NB4 (cell line): ENCODE data around the gene DEFB132.

Experiments used
- POLR2A ChIP-seq: IDR thresholded peaks from 2 replicates; pipeline ENCODE4 v1.6.1; 2011; ENCODE audit warnings: mild to moderate bottlenecking; ENCODE audit not compliant: insufficient read length; ENCODE audit errors: extremely low read depth
- TF ChIP-seq, protein P1 (sequence below): IDR thresholded peaks from one replicate; pipeline ENCODE4 v1.5.1; 2012; ENCODE audit warnings: low read depth, low read length
- TF ChIP-seq, protein P2 (sequence below): IDR thresholded peaks from 2 replicates; pipeline ENCODE4 v1.6.1; 2011; ENCODE audit warnings: low read depth, low read length

DNA sequence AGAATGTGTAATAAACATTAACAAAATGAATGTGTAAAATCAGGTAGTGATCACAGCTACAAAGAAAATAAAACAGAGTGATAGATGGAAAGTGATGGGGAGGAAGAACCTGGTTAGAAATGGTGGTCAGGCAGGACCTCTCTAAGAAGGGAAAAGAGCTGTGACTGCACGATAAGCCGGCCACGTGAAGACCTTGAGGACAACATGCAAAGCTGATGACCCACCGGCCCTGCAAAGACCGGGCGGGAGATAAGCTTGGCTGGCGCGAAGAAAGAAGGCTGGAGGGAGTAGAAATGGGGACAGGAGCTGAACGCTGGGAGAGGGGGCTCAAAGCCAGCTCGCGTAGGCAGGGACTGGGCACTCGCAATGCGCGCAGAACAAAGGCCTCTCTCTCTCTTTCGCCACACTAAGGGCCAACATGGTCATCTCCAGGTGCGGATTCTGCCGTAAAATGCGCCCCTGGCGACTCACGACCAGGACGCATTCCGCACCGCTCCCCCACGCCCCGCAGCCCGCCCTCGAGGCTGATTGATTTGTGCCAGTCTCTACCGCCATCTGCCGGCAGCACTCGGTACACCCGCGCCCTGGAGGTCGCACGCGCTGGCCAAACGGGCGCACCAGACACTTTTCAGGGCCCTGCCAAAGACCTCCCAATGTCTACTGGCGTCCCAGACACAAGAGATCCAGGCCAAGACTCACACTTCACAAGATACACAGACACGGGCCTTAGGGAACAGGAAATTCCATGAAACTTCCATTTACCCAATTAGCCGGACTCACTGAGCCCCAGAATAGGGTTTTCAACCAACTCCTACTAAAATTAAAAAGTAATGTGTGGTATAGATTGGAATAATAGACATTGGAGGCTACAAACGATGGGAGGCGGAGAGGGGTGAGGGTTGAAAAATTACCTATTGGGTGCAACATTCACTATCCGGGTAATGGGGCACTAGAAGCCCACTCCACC, 9.4 kb downstream of the DEFB132 start:
- TF ChIP-seq, protein P1, sequence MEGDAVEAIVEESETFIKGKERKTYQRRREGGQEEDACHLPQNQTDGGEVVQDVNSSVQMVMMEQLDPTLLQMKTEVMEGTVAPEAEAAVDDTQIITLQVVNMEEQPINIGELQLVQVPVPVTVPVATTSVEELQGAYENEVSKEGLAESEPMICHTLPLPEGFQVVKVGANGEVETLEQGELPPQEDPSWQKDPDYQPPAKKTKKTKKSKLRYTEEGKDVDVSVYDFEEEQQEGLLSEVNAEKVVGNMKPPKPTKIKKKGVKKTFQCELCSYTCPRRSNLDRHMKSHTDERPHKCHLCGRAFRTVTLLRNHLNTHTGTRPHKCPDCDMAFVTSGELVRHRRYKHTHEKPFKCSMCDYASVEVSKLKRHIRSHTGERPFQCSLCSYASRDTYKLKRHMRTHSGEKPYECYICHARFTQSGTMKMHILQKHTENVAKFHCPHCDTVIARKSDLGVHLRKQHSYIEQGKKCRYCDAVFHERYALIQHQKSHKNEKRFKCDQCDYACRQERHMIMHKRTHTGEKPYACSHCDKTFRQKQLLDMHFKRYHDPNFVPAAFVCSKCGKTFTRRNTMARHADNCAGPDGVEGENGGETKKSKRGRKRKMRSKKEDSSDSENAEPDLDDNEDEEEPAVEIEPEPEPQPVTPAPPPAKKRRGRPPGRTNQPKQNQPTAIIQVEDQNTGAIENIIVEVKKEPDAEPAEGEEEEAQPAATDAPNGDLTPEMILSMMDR = peak; percentile 87
- TF ChIP-seq, protein P2, sequence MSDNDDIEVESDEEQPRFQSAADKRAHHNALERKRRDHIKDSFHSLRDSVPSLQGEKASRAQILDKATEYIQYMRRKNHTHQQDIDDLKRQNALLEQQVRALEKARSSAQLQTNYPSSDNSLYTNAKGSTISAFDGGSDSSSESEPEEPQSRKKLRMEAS = peak; percentile 93
- peak; percentile 53 for TF ChIP-seq POLR2A
